GM18511 (cell line): ENCODE data around the gene MMRN2.
"Not testable (repeated sequence)": the region's sequence is repeated elsewhere in the genome, so short reads cannot be mapped to it uniquely, and the experiment has no call there.

ENCODE experiments used
- ATAC-seq: cut with Tn5 transposase; IDR thresholded peaks from one replicate; pipeline ENCODE4 v1.9.1; 2021; ENCODE audit warnings: mild to moderate bottlenecking, moderate library complexity; ENCODE audit not compliant: unreplicated experiment

Gene MMRN2, protein sequence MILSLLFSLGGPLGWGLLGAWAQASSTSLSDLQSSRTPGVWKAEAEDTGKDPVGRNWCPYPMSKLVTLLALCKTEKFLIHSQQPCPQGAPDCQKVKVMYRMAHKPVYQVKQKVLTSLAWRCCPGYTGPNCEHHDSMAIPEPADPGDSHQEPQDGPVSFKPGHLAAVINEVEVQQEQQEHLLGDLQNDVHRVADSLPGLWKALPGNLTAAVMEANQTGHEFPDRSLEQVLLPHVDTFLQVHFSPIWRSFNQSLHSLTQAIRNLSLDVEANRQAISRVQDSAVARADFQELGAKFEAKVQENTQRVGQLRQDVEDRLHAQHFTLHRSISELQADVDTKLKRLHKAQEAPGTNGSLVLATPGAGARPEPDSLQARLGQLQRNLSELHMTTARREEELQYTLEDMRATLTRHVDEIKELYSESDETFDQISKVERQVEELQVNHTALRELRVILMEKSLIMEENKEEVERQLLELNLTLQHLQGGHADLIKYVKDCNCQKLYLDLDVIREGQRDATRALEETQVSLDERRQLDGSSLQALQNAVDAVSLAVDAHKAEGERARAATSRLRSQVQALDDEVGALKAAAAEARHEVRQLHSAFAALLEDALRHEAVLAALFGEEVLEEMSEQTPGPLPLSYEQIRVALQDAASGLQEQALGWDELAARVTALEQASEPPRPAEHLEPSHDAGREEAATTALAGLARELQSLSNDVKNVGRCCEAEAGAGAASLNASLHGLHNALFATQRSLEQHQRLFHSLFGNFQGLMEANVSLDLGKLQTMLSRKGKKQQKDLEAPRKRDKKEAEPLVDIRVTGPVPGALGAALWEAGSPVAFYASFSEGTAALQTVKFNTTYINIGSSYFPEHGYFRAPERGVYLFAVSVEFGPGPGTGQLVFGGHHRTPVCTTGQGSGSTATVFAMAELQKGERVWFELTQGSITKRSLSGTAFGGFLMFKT

DNA sequence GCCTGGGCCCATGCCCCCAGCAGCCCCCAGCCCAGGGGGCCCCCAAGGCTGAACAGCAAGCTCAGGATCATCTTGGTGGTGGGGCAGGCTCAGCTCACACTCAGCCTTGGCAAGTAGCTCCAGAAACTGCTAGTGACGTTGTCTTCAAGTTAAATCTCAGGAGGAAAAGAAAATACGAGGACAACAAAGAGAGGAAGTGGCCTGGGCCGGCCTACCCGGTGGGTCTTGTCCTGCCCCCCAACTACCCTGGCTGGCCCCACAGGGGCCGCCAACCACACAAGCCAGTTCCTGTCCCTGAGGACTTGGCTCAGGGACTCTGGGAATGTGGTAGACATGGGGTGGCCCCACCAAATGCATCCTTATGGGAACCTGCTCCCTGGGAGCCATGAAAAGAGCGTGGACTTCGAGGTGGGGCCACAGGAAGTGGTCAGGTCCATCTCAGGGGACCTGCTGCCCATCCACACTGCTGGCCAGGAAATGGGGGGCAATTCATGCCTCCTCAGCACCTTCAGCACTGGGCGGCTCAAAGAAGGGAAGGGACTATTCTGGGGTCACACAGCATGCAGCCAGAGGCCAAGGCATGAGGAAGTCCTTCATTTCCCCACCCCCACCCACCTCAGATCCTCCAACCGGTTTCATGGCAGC lies at the start of gene MMRN2:
Gene MMRN2, minus strand, starts transcription at position 145 of the 645 bp plus-strand sequence. Its CDS starts 74 bp downstream, at position 71.
- ATAC-seq, result no peak

DNA sequence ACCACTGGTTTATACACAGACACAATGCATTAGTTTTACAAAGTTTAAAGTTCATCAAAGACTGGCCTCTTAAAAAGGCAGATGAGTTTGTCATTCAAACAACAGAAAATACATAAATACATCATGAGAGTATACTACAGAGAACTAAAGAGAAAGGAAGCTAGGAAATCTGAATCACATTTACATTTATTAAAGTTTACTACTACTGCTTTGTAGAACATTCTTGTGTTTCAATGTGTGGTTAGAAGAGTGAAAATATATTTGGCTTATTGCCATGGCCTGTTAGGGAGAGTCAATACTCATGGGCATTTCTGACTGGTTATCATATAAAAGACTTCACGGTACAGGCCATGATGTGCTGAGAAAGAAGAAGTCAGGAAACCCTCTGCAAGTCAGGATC lies 49.7 kb upstream of the MMRN2 start:
- not testable (repeated sequence) for ATAC-seq

DNA sequence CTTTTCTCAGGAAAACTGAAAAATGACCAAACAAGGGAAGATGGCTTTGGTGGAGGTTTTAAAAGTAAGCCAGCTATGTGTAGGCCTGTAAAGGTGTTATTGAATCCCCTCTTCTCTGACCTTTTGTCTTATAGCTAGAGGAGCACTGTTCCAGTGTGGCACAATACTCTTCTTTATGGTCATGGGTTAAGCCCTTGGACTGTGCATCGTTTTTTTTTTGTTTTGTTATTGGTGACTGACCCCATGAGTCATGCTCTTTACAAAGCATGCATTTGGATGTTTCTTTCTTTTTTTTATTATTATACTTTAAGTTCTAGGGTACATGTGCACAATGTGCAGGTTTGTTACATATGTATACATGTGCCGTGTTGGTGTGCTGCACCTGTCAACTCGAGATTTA lies 43.1 kb upstream of the MMRN2 start:
- no peak for ATAC-seq

DNA sequence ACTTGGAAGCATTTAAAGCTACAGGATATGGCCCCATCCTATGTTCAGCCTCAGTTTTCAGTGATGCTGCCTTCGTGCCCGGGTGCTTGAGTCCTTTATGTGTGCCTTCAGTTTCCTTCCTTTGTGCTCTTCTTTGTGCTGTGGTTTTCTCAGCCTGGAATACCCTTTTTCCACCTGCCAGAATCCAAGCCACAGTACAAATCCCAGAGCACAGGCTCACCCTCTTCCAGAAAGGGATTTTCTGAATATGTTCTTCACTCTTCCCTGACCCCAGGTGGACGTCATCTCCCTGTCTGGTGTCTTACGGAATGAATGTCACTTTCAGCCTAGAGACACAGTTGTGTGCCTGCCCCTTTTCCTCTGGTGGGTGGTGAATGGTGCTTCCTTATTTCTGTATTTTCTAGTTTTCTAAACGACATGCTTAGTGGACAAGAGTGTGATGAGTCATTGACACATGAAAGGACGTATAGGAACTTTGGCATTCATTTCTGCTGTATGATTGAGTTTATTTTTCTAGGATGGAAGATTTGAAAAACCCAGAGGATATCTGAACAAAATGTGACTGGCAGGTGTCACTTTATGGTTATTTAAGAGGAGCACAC lies 42.5 kb upstream of the MMRN2 start:
- ATAC-seq, result not testable (repeated sequence)

DNA sequence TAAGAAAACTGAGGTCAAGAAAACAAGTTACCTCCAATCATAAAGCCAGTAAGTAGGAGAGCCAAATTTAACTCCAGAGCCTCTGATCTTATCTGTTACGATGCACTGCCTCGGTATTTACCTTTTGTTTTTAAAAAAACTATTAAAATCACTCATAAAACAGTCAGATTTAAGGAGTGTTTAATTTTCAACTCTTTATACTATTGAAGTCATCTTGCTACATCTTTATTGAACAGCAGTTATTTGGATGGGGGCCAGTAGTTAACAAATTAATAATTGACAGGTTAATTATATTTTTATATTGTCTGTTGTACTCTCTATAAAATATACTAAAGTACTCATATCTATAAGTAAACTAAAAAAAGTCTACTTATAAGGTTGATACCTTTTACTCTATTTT lies 35.5 kb upstream of the MMRN2 start:
- ATAC-seq, result no peak

DNA sequence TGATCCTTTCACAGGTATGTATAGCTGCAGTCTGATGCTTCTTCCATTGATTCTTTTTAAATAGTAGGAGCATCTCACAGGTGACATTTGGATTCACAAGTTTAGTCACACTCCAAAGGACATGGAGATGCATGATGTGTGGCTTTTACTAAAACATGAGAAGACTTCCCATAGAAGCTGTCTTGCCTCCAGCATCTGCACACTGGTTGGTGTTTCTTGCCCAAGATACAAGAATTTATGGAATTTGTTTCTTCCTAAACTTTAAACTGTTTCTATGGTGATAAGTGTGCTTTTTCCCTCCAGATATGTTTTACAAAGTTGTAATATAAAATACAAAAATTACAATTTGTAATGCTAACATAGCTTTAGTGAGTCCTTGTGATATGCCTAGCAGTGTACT lies 35.0 kb upstream of the MMRN2 start:
- ATAC-seq, result no peak

DNA sequence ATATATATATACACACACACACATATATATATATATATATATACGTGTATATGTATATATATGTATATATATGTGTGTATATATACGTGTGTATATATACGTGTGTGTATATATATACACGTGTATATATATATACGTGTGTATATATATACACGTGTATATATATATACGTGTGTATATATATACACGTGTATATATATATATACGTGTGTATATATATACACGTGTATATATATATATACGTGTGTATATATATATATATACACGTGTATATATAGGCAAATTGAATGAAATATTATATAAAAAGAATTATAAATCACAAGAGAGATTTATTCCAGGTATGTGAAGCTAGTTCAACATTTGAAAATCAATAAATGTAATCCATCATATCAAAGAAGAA lies 33.9 kb upstream of the MMRN2 start:
- ATAC-seq, result not testable (repeated sequence)

DNA sequence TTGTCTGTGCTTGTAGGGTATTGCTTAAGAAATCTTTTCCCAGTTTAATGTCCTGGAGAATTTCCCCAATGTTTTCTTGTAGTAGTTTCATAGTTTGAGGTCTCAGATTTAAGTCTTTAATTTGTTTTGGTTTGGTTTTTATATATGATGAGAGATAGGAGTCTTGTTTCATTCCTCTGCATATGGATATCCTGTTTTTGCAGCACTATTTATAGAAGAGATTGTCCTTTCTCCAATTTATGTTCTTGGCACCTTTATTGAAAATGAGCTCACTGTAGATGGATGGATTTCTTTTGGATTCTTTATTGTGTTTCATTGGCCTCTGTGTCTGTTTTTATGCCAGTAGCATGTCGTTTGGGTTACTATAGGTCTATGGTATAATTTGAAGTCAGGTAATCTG lies 31.1 kb upstream of the MMRN2 start:
- no peak for ATAC-seq

DNA sequence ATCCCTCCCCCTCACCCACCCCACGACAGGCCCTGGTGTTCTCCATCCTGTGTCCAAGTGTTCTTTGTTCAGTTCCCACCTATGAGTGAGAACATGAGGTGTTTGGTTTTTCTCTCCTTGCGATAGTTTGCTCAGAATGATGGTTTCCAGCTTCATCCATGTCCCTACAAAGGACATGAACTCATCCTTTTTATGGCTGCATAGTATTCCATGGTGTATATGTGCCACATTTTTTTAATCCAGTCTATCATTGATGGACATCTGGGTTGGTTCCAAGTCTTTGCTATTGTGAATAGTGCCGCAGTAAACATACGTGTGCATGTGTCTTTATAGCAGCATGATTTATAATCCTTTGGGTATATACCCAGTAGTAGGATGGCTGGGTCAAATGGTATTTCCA lies 27.1 kb upstream of the MMRN2 start:
- not testable (repeated sequence) for ATAC-seq

DNA sequence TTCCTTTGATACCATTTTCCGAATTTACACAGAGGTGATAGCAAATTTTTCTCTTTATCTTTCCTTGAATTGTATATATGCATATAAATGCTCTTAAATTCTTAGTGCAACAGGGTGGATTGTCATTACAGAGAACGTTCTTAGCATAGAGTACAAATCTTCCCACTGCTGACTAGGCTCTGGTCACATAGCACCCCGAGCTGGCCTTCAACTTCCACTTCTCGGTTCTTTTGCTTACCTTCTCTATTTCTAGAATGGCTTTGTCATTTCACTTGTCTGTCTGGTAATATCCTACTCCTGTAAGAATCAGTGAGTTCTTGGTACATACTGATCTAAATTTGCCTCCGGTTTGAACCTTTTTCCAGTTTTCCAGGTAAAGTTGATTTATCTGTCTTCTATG lies 24.3 kb upstream of the MMRN2 start:
- ATAC-seq, result no peak

DNA sequence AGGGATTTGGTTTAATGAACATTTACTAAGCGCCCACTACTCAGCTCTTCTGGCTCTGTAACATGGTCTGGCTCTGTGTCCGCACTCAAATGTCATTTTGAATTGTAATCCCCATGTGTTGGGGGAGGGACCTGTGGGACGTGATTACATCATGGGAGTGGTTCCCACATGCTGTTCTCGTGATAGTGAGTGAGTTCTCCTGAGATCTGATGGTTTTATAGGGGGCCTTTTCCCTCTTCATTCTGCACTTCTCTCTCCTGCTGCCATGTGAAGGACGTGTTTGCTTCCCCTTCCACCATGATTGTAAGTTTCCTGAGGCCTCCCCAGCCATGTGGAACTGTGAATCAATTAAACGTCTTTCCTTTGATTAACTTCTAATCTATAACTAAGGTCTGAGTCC lies 23.6 kb upstream of the MMRN2 start:
- ATAC-seq, result not testable (repeated sequence)

DNA sequence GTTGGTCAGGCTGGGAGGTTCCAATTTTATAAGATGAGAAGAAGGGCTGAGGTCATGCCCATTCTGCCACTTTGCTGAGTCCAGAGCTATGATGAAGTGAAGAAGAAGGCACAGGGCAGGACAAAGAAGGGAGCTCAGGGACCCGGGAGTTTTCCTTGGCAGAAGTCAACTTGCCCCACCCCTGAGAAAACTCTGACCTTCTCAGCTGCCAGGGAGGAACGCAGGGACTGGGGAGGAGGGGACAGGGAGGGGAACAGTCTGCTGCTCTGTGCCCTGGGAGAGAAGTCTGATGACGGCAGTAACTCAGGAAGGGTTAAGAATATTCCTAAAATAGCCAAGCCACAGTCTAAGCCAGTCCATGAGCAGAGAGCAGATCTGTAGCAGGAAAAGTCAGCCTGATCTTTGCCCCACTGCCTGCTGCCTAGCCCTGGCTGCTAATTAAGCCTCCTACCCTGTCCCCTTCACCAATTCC lies 22.6 kb upstream of the MMRN2 start:
- ATAC-seq, result no peak

DNA sequence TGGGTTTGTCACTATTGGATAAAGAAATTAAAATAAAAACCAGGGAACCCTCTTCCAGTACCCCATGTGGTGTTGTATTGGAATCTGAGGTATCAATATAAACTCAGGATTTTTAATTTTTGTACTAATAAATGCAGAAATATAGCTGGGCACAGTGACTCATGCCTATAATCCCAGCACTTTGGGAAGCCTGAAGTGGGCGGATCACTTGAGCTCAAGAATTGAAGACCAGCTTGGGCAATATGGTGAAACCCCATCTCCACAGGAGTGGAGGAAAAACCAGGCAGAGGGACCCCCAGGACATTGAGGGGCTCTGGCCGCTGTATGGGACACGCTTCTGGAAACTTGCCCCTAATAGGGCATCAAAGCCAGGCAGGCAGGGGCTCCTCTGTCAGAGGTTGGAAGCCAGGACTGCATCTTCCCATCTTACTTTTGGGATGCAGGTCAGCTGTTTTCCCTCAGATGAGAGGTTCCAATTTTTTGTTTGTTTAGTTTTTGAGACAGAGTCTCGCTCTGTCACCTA lies 21.9 kb upstream of the MMRN2 start:
- ATAC-seq, result no peak

DNA sequence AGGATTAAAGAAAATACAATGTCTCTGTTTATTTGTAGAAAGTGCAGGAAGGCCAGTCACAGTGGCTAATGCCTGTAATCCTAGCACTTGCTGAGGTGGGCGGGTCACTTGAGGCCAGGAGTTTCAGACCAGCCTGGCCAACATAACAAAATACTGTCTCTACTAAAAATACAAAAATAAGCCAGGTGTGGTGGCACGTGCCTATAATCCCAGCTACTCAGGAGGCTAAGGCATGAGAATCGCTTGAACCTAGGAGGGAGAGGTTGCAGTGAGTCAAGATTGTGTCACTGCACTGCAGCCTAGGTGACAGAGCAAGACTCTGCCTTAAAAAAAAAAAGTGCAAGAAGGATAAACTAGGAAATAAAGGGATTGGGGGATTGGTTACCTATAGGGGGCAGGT lies 21.0 kb upstream of the MMRN2 start:
- not testable (repeated sequence) for ATAC-seq

DNA sequence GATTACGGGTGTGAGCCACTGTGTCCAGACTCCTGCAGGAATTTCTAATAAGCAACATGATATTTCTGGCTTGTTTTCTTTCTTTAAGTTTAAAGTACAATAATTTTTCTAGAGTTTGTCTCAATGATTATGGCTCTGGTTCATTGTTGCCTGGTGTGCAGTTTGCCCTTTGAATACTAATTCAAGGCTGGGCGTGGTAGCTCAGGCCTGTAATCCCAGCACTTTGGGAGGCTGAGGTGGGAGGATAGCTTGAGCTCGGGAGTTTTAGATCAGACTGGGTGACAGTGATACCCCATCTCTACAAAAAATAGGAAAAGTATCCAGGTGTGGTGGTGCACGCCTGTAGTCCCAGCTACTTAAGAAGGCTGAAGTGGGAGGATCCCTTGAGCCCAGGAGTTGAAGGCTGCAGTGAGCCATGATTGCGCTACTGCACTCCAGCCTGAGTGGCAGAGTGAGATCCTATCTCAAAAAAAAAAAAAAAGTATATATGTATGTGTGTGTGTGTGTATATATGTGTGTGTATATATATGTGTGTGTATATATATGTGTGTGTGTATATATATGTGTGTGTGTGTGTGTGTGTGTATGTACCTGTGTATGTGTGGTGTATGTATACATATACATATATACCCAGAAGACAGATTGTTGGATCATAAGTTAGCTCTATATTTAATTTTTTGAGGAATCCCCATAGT lies 19.1 kb upstream of the MMRN2 start:
- no peak for ATAC-seq

DNA sequence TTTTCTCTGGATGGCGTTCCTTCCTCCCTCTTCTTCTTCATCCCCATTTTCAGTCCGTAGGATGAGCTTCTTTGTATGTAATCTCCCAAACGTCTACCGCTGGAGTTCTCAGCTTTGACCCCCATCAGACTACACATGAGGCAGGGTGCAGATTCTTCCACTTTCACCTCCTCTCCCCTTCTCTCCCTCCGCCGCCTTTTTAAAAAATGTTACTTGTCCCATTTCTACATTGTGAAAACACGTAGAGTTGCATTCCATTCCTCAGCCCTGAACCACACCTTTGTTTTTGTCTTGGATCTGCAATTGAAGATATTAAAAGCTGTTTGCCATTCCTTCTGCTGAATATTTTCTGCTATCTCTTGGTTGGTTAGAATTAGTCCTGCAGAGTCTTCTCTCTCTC lies 17.1 kb upstream of the MMRN2 start:
- ATAC-seq, result no peak

DNA sequence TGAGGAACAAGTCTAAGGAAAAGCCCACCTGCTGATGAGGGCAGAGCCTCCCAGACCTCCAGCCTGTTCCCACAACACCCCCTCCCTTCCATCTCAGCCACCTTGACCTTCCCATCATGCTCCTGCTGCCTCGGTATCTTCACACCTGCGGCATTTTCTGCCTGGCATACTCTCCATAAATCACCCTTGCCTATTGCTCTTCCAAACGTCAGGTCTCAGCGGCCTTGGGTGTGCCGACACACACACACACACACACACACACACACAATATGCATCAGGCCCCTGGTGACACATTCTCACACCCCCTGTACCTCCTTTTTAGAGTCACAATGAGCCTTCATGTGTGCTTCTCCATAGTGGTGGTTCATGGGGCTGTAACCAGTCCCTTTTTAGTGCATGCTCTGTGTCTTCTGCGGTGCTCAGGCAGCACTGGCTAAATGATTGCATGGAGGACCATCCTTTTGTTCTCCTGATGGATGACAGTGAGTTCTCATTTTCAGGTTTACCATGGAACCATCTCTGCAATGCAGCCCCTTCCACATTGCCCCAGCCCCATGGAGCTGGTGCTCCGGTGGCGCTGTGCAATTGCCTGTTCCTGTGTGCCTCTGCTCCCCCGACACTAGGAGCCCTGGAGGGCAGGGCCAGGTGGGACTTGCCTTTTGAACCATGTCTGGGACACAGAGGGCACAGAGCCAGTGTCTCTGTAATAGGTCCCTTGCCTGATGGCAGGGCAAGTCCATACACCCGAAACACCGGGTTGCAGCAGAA lies 15.4 kb upstream of the MMRN2 start:
- no peak for ATAC-seq

DNA sequence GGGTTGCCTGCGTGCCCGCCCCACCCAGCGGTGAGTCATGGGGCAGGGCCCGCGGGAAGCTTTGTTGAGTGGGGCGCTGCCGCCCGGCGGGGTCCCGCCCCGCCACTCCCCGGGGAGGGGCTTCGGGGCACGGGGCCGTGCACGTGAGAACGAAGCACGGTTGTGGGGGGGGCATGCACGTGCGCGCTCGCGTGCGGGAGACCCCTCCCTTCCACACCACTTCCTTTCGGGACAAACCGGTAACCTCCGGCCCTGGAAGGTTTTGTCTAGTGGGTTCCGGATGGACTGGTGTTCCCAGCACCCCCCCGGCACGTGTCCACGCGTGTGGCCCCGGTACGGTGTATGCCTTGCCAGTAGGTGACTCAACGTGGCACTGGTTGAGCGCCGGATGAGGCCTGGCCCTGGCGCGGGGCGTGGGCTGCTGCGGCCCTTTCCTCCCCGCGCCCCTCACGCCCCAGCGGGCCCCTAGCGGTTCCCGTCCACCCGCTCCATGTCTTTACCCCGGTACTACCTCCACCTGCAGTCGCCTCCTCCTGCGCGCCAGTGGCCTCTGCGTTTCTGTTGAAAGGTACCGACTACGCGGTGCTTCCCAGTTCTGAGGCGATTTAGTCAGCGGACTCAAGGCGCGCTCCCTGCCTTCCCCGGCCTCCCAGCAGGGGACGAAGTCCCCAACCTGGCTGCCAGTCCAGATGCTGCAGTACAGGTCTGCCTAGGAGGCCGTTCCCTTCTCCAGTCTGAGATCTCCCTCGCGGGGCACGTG lies 14.0 kb upstream of the MMRN2 start:
- peak; percentile 75 for ATAC-seq

DNA sequence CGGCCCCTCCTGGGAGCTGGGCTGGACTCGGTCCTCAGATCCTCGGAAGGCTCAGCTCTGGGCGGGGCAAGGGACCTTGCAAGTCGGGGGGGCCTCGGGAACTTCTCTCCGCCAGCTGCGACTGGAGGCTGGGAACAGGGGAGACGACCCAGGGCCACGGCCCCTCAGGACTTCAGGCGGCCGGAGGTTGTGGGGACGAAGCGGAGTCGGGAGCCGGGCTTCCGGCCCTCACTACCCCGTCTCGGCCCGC lies 13.5 kb upstream of the MMRN2 start:
- ATAC-seq, result peak; percentile 12
